ENCODE results near the gene PPP1R3F.
"Not testable (repeated sequence)": the region's sequence is repeated elsewhere in the genome, so short reads cannot be mapped to it uniquely, and the experiment has no call there.

Gene PPP1R3F

DNA sequence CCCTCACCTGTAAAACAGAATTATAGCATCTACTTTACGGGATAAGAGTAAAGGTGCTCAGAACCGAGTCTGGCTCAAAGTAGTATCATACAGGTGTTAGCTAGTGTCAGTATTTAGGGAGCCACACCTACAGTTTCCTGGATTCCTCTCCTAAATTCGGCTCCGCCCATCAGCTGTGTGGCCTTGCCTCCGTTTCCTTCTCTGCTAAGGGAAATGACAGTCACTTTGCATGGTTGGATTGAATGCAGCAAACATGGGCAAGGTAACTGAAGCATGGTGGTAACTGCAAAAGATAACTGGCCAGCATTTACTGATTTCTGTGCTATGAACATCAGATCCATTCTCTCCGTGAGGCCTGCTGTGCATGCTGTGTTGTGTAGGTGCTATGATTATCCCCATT is 2.8 kb downstream of the PPP1R3F start:
- DNase-seq (ENCODE audit: low read depth, low spot score): no peak

DNA sequence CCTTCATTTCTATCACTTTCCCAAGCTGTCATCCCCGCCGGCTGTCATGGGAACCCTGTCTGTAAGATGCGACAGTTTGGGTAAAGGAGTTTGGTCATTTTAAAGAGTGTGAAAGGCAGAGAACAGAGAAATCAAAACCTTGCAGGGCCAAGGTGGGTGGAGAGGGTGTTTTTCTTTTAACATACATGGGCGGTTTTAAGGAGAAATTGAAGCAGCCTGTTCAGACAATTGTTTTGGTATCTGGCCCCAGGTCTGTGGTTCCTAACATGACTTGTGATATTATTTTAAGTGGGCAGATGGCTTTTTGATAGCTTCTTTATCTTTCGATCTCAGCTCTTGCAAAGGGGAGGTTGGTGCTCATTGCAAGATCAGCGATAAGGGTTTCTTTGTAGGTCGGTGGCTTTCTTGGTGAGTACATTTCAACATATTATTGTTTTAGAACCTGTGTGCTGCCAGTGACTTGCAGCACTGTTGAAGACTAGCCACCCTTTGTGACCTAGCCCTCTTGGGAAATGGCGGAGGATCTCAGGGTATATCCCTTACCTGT is 3.7 kb downstream of the PPP1R3F start:
- no peak for DNase-seq (ENCODE audit: low read depth, low spot score)

DNA sequence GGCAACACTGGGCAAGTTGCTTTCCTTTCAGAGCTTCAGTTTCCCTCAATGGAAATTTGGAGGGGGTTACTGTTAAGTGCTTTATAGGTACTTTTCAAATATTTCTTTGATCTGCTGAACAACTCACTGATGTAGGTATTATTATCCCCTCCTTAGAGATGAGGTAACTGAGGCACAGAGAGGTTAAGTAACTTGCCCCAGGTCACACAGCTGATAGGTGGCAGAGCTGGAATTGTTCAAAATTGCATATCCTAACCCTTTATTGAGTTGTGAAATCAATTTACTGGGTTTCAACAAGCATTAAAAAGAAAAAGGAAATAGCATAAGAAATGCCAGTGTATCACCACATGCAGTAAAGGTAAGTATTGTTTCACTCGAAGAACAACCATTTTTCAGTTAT is 6.6 kb downstream of the PPP1R3F start:
- no peak for DNase-seq (ENCODE audit: low read depth, low spot score)

DNA sequence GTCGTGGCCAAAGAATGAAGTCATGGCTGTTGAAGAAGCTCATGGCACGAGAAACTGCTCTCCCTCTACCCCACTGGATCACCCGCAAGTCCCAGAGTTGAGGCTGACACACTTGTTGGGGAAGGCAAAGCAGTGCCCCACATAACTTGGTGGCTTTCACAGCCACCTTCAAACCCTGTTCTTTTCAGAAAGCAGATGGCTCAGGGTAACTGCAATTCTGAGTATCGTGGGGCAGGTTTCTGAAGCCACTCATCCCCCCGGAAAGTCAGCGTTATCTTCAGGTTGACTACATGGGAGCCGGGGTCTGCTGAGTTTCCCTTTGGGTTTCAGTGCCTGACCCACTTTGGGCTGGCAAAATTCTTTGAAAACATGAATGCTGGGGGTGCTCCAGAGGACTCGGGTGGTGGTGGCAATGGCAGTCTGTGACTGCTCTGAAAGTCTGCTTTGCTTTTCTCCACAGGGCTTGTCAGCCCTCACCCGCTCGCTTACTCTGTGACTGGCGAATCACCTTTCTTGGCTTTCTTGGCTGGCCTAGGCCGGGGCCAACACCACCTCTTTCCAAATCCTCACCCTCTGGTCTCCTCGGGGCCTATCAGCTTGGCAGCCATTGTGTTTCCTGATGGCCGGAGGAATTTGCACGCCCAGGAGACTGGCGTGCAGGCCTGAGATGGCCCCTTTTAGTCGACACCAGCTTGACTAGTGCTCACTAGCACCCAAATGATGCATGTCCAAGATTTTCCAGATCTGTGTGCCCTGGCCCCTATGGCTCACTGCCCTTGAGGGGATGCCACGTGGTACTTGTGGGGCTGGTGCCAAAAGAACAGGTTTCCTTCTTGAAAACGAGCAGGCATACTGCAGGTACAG is 7.3 kb downstream of the PPP1R3F start:
- no peak for DNase-seq (ENCODE audit: low read depth, low spot score)

DNA sequence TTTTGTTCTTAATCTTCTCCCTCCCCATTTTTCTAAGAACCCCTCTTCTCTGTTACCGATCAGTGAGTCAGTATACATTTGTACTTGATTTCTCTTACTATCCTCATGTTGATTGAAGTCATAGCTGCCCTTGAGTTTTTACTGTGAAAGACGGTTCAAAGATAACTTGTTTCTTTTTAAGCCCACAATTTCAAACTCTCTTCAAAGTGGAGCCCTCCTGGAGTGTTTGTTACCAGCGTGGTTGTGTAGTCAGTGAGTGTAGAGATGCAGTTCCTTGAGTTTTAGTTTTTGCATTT is 7.9 kb downstream of the PPP1R3F start:
- DNase-seq (ENCODE audit: low read depth, low spot score): no peak

DNA sequence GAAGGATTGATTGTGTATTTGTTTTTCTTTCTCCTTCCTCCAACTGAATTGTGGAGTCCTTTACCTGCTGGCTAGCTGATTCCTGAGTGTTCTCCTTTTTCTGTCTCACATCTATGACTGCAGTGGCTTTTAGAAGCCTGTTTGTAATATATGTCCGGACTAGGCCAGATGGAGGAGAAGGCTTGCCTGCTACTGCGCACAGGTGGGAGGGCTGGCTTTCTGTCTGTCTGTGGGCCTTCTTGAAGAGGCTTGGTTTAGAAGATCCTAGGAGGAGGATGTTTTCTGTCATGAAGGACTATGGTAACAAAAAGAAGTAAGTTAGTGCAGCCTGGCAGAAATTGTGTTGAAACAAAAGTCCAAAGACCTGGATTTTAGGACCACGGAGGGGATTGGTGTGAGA is 8.5 kb downstream of the PPP1R3F start:
- DNase-seq (ENCODE audit: low read depth, low spot score): no peak

DNA sequence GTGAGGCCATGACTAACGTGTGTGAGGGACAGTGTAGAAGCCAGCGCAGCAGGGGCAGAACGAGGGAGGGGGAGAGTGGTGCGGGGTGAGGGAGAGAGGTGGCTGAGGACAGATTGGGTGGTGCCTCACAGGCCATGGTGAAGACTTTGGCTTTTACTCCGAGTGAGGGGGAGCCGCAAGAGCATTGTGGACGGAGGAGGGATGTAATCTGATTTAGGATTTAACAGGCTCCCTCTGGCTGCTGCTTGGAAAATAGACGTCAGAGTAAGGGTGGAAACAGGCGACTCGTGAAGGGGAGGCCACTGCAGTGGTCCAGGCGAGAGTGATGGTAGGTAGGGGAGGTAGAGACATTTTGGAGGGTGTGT is 13.0 kb downstream of the PPP1R3F start:
- DNase-seq (ENCODE audit: low read depth, low spot score): no peak

DNA sequence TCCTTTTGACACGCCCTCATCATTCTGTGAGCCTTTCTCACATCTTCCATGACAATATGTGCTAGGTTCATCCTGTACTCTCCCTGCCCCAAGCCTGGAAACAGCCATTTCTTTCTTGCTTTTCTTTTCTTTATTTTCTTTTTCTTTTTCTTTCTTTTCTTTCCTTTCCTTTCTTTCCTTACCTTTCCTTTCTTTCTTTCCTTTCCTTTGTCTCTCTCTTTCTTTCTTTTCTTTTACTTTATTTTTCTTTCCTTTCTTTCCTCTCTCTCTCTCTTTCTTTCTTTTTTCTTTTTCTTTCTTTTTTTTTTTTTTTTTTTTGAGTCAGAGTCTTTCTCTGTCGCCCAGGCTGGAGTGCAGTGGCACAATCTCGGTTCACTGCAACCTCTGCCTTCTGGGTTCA is 14.6 kb downstream of the PPP1R3F start:
- DNase-seq (ENCODE audit: low read depth, low spot score): no peak

DNA sequence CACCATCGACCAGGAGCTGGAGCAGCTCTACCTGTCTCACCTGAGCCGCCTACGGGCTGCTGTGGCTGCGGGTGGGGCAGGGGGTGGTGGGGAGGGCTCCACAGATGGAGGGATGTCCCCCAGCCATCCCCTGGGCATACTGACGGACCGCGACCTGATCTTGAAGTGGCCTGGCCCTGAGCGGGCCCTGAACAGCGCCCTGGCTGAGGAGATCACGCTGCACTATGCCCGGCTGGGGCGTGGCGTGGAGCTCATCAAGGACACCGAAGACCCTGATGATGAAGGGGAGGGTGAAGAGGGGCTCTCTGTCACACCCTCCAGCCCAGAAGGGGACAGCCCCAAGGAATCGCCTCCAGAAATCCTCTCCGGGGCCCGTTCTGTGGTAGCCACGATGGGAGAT is 16.5 kb downstream of the PPP1R3F start:
- no peak for DNase-seq (ENCODE audit: low read depth, low spot score)

DNA sequence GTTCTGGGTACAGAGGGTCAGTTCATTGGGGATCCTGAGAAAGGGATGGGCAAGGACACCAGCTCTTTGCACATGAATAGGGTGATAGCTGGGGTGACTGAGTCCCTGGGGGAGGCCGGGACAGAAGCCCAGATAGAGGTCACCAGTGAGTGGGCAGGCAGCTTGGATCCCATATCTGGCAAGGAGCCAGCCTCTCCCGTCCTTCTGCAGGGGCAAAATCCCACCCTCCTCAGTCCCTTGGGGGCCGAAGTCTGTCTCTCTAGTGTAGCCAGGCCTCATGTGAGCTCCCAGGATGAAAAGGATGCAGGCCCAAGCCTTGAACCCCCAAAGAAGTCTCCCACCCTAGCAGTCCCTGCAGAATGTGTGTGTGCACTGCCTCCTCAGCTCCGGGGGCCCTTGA is 17.0 kb downstream of the PPP1R3F start:
- DNase-seq (ENCODE audit: low read depth, low spot score): no peak

DNA sequence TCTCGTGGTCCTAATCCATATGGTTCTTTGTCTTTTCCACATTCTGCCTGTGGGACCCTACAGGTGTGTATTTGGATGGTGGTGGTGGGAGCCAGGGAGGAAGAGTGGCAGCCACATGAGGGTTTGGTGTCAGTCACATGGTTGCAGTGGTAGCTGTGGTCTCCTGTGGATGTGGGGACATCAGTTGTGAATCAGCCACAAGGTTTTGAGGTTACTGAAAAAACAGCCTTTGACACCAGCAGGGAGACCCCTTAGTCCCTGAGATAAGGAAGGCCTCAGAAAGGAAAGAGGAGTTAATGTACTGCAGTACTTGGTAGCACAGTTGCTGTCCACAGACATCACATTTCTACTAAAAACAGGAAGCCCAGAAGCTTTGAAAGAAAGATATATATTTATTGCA is 18.1 kb downstream of the PPP1R3F start:
- DNase-seq (ENCODE audit: low read depth, low spot score): no peak

DNA sequence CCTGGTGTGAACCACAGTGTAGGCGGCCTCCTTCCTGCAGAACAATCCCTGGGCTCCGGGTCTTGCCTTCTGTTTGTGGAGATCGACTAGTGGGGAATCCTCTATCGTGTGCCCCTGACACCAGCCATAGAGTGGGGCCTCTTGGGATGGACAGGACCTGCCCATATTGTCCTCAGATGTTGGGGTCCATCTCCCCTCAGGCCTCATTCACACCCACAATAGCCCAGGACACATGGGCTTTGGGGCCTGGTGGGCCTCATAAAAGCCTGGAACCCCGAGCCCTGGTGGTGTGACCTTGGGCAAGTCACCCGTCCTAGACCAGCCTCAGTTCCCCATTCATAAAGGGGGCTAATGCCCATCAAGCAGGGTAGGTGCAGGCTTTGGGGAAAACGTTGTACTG is 20.6 kb downstream of the PPP1R3F start:
- DNase-seq (ENCODE audit: low read depth, low spot score): no peak

DNA sequence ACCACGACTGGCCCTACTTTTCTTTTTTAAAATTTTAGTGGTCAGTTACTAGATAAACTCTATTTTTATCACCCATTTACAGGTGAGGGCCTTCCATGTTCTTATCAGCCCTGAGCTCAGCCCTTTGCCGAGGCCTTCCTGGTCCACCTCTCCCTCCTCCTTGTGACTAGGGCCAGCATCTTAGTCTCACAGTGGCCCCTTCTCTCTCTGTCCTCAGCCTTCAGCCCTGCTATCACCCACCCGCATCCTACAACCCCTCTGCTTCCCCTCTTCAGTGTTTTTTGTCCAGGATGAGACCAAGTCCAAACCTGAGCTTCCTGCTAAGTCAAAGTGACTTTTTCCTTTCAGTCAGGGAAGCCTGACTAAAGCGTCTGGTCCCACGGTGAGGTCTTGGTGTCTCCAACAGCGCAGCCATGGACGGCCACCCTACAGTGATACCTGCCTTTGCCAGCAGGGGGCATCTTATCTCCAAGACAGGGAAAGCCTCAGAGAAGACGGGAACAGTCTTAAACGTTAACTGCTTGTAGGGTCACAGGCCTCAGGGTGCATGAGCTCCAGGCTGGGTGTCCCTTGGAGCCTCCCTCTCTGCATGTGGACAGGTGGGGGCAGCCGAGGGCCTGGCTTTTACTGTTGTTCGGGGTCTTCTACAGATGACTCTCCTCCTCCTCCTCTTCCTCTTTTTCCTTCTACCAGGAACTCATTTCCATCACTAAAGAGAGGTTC is 22.2 kb downstream of the PPP1R3F start:
- DNase-seq (ENCODE audit: low read depth, low spot score): no peak

DNA sequence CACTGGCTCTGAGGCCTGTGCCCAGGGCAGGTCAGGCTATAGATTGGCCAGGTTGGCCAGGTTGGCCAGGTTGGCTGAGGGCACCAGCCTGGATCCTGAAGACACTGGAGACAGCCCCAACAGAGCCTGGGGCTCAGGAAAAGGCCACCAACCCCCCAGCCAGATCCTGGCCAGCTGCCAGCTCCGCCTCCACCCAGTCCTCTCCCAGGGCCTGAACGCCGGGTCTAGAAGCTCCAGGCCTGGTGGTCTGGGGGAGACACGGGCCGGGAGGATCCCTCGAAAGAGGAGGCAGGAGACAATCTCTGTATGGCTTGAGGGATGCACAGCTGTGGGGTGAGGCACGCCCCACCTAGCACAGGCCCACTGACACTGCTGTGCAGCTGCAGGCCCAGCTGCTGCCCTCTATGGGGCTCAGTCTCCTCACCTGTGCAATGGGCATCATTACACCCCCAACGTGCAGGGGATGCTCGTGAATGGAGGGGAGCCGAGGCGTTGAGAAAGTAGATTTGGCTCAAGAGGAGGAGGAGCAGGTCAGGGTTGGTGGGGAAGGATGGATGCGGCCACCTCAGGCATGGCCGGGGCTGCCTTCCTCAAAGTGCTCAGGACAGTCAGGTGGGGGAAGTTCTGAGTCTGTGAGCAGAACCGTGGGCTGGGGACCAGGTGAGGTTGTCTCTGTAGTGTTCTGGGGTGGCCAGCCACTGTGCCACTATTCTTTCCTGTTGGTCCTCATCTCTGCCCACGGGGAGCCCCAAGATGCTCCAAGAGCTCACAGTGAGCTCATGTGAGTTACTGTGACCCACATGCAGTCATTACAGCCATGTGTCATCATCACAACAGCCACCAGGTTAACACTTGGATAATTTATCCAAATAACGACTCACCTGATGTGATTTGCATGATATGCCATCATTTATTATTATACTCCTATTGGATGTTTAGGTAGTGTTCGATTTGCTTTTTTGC is 23.1 kb downstream of the PPP1R3F start:
- no peak for DNase-seq (ENCODE audit: low read depth, low spot score)

DNA sequence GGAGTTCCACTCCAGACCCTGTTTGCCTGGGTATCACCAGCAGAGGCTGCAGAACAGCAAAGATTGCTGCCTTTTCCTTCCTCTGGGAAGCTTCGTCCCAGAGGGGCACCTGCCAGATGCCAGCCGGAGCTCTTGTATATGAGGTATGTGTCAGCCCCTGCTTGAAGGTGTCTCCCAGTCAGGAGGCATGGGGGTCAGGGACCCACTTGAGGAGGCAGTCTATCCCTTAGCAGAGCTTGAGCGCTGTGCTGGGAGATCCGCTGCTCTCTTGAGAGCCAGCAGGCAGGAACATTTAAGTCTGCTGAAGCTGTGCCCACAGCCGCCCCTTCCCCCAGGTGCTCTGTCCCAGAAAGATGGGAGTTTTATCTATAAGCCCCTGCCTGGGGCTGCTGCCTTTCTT is 29.7 kb downstream of the PPP1R3F start:
- DNase-seq (ENCODE audit: low read depth, low spot score): not testable (repeated sequence)

DNA sequence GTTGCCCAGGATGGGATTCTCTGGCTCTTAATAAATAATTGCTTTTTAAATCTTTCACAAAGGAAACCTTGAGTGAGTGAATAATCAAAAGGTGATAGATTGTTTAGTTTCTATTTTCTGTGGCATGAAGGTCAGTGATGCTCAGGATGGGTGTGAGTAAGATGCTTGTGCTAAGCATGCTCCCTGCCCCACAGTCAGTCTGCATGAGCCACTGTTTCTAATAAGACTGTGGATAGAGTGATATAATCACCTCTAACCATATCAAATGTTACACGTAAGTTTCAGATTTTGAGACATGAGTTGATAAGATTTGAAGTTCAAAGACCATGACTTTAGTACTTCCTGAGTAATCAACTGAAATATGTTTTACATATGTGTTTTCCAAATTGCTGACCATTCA is 31.1 kb downstream of the PPP1R3F start:
- no peak for DNase-seq (ENCODE audit: low read depth, low spot score)

DNA sequence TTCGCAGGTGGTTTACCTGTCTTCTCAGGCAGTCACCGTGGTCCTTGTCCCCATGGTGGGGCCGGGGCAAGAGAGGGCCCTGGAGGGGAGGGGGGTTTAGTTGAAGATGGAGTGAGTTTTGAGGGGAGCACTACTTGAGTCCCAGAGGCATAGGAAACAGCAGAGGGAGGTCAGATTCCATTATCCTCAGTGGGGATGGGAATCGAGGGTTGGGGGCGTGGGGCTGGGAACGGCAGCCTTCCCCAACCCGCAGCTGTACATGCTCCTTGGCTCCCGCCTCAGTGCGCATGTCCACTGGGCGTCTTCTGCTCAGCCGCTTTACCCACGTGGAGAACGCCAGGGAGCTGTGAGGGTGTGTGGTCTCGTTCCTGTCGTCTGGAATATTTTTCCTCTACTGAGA is 33.8 kb downstream of the PPP1R3F start, which contains the start of gene GAGE10:
TSS of gene GAGE10 (plus strand) at position 301 of the 400 bp plus-strand sequence. CDS start 1,214 bp downstream, outside the sequence.
- no peak for DNase-seq (ENCODE audit: low read depth, low spot score)

DNA sequence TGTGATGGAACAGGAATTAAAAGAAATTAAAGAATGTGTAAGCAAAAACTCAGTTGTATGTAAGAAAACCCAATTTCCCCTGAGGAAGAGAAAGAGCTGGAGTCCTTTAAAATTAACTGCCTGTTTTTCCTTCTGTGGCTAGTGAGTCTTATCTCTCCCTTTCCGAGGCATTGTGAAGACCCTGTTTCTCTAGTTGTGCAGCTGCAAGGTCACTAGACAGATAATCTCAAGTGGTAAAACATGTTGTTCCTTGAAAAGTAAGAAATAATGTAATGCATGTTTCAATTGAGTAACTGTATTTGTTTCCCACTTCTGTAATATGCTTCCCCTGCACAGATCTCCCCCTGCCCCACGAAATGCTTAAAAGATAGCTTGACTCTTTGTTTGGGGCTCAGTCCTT is 38.2 kb downstream of the PPP1R3F start:
- not testable (repeated sequence) for DNase-seq (ENCODE audit: low read depth, low spot score)

DNA sequence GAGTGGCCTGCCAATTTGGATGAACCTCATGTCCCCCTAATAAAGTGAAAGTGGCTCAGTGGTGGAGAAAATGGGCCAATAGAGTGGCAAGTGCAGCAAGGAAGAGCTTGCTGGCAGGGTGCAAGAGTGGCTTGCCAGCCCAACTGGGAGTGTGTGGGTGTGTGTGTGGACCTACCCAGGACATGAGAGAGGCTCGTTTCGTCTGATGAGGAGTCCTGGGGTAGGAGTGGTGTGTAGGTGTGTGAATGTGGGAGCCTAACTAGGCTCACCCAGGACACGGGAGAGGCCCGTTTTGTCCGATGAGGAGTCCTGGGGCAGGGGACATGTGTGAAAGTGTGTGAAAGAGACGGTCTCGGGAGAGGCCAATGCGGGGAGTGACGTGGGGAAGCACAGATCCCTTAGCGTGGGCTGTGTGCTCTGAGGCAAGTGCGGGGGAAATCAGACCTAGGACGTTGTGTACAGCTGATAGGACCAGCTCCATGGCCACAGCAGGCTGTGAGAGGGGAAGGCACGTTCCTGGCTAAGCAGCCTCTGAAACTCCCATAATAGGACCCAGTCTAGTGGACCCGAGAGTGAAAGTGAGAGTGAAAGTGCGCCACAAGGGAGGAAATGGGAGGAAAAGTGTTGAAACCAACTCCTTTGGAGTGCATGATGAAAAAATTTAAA is 39.1 kb downstream of the PPP1R3F start:
- DNase-seq (ENCODE audit: low read depth, low spot score): no peak

DNA sequence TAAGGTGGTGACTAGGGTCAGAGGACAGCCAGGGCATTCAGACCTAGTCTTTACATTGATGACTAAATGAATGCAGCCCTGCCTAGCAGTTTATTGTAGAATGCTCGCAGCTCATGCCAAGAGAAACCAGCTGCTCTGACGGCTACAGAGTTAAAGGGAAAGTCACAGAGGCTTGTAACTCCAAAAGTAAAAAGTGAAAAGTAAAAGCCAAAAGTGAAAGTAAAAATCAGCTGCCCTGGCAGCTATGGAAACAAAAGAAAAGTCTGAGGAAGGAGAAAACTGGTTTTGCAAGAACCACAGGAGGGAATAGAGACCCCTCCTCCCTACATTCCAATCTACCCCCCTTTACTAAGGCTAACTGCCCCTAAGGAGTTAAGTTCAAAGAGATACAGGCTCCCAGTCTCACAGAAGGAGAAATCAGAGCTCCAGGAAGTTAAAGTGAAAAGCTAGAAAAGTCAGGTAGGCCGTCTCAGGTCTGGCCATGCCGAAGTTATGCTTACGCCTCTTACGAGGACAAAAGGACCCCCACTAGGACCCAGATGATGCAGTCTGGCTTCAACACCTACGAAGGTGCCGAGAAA is 39.9 kb downstream of the PPP1R3F start:
- no peak for DNase-seq (ENCODE audit: low read depth, low spot score)

DNA sequence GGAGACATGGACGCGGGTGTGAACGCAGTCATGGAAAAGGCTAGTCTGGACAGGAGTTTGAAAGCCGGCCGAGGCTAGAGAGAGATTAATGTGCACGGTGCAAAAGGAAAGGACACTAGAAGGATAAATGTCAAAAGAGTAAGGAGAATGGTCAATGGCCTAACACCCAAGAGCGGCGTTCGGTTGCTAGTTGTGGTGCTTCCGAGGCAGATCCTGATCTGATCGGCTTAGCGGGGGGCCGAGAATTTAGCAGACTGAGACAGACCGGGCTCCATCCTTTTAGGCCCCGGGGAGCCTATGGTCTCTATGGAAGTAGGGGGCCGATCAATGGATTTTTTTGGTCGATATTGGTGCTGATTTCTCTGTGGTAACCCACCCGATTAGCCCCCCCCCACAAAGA is 40.8 kb downstream of the PPP1R3F start:
- DNase-seq (ENCODE audit: low read depth, low spot score): no peak
